Activated gamma-delta T cell treated with anti-CD3 and anti-CD28 coated beads, Interleukin-2, amount 50 U/mL, for 16 hours (primary cell): ENCODE results near the gene OLFML3.

Source experiments
- DNase-seq: peaks from one replicate; pipeline ENCODE4 v3.0.0-alpha.2; 2020; ENCODE audit warnings: low read depth

Gene OLFML3

DNA sequence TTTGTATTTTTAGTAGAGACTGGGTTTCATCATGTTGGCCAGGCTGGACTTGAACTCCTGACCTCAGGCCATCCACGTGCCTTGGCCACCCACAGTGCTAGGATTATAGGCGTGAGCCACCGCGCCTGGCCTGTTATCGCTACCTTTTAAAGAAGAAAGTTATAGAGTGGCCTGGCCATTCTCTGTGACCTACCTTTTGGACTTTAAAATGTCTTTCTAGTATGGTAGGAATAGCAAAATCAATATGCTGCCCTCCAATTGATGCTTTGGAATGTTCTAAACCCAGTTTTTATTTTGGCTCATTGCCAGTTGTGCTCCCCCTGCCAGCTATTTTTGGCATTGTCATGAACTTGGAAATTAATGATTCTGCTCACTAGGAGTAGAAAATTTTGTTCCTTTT, 30.3 kb upstream of the OLFML3 start:
- no peak for DNase-seq

DNA sequence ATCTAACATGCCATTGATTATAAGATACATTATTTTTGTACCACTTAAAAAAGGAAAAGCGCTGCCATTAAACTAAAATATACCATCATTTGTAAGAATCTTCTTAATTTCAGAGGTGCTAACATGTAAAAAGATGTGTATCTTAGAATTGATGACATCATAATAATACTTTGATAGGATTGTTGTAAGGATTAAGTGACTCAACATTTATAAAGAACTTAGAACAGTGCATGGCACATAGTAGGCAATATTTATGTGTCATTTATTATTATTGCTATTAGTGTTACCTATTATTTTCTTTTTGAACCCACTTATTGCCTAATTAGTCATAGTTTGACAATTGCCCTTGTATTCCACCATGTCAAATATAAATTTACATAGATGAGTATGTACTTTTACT, 28.4 kb upstream of the OLFML3 start:
- DNase-seq, result no peak

DNA sequence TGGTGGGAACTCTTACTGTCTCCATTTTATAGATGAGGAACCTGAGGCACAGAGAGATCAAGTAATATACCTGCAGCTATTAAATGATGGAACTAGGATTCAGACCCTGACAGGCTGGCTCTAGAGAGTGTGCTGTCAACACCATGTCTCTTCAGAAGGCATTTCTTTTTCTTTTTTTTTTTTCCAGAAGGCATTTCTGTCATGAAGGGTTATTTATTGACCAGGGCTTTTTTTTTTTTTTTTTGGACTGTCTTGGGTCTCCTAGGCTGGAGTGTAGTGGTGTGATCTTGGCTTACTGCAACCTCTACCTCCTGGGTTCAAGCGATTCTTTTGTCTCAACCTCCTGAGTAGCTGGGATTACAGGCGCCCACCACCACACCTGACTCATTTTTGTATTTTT, 27.6 kb upstream of the OLFML3 start:
- DNase-seq, result no peak

- DNase-seq, result no peak
Observed at GRCh38 chr1:113957984-113958383, 21.3 kb upstream of the OLFML3 start.

- DNase-seq, result no peak
Observed at GRCh38 chr1:113958691-113959090, 20.6 kb upstream of the OLFML3 start.

DNA sequence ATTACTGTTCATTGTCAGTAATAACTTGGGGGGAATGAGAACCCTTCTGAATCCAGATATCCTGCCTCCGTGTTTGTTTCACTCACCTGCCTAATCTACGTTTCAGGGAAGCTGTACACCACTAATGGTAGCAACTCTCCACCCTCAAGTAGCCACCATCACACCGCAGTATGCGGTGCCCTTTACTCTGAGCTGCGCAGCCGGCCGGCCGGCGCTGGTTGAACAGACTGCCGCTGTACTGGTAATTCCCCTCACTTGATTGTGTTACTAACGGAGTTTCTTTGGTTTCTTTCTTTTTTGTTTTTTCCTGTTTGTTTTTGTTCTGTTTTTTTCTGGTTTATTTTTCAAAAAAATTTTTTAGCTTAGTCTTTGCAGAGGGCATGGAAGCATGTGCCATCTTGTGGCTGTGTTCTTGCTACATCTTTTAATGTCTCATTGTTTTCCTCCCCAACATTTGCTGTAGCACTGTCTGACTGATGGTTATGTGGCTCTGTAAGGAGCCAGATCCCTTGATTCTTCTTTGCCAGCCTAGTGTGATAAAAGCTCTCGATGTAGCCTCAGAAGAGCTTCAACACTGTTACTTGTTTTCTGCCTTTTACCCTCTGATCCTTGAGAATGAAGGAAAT, 15.9 kb upstream of the OLFML3 start:
- no peak for DNase-seq

- DNase-seq, result no peak
Observed at GRCh38 chr1:113965703-113966412, 13.4 kb upstream of the OLFML3 start.

DNA sequence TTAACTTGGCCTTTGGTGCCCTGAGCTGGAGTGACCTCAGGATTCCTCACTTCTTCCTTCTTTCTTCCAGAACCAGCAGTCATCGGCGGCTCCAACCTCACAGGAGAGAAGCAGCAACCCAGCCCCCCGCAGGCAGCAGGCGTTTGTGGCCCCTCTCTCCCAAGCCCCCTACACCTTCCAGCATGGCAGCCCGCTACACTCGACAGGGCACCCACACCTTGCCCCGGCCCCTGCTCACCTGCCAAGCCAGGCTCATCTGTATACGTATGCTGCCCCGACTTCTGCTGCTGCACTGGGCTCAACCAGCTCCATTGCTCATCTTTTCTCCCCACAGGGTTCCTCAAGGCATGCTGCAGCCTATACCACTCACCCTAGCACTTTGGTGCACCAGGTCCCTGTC, 6.3 kb upstream of the OLFML3 start:
- no peak for DNase-seq

DNA sequence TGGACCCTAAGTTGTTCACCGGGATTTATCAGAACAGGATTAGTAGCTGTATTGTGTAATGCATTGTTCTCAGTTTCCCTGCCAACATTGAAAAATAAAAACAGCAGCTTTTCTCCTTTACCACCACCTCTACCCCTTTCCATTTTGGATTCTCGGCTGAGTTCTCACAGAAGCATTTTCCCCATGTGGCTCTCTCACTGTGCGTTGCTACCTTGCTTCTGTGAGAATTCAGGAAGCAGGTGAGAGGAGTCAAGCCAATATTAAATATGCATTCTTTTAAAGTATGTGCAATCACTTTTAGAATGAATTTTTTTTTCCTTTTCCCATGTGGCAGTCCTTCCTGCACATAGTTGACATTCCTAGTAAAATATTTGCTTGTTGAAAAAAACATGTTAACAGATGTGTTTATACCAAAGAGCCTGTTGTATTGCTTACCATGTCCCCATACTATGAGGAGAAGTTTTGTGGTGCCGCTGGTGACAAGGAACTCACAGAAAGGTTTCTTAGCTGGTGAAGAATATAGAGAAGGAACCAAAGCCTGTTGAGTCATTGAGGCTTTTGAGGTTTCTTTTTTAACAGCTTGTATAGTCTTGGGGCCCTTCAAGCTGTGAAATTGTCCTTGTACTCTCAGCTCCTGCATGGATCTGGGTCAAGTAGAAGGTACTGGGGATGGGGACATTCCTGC, 3.9 kb upstream of the OLFML3 start:
- DNase-seq, result no peak

GRCh38 chr1:113976609-113977278, 2.5 kb upstream of the OLFML3 start:
- no peak for DNase-seq

GRCh38 chr1:113977906-113978305, 1.4 kb upstream of the OLFML3 start:
- DNase-seq, result no peak

DNA sequence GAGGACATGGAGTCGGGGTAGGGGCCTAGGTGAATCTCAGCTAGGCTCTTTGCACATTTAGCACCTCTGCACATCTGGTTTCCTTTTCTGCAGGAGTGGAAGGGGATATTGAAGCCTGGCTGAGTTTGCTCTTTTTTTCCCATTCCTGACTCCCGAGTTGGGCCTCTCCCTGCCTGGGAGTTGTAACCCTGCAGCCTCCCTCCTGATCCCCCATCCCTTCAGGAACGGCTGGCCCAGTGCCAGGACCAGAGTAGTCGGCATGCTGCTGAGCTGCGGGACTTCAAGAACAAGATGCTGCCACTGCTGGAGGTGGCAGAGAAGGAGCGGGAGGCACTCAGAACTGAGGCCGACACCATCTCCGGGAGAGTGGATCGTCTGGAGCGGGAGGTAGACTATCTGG, 836 bp downstream of the OLFML3 start:
- DNase-seq, result no peak

GRCh38 chr1:113981962-113982931, 3.0 kb downstream of the OLFML3 start:
- DNase-seq, result no peak

- DNase-seq, result no peak
Observed at GRCh38 chr1:113982949-113983348, 3.7 kb downstream of the OLFML3 start.

GRCh38 chr1:113983391-113983790, 4.1 kb downstream of the OLFML3 start:
- DNase-seq, result no peak

GRCh38 chr1:113983826-113984225, 4.6 kb downstream of the OLFML3 start:
- DNase-seq, result no peak

DNA sequence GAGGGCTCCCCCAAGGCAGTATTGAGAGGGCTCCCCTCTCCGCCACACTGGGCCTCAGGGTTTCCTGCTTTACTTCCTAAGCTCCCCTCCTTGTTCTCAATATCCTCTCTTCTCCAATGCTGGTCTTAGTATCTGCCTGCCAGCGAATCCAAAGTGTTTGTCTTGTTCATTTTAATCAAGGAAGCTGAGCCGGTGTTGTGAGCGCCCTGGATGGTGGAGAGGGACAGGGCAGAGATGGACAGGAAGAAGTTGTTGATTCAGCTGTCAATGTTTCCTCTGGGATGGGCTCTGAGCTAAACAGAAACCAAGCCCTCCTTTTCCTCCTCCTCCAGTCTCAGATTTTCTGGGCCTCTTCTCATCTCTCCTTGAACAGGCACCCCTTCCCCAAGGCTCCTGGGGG, 5.4 kb downstream of the OLFML3 start:
- DNase-seq, result no peak

GRCh38 chr1:113986802-113987201, 7.5 kb downstream of the OLFML3 start:
- DNase-seq, result no peak

DNA sequence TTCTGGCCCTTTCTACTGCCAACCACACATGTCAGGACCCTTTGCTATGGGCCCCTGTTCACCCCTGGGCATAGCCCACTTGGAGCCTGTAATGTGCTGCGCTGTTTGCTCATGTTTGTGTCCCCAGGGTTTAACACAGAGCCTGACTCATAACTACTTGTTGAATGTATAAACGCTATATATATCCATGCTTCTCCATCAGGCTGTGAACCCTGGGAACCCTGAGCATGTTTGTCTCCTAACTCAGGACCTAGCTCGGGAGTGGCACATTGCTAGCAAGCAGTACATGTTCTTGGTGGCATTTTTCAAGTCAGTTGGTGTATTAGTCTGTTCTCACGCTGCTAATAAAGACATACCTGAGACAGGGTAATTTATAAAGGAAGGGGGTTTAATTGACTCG, 8.0 kb downstream of the OLFML3 start:
- no peak for DNase-seq

GRCh38 chr1:113990530-113990929, 11.3 kb downstream of the OLFML3 start:
- no peak for DNase-seq

DNA sequence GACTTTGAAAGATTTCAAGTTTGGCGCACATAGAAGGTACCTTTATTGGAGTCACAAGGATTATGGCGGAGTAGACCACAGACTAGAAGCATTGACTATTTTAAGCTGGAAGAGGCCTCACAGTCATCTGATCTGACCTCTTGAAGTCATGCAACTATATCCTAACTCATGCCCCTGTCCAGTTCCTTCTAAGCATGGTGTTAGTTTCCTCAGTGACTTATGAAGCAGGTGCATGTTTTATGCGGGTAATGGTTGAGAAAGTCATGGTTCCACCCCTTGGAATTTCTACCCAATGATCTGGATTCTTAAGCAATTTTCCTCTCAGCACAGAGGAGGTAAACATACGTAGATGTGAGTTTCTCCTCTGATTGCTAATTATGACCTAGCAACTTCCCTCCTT, 11.7 kb downstream of the OLFML3 start:
- DNase-seq, result no peak
